Measurements from ENCODE around the gene CFAP157.

CFAP157 gene

GRCh38 chr9:127693143-127693542, 13.6 kb upstream of the CFAP157 start:
- DNase-seq (ENCODE audit: low spot score): no peak

GRCh38 chr9:127693697-127694096, 13.1 kb upstream of the CFAP157 start:
- DNase-seq (ENCODE audit: low spot score): no peak

- DNase-seq (ENCODE audit: low spot score): no peak
Observed at GRCh38 chr9:127694890-127695720, 11.7 kb upstream of the CFAP157 start.

- DNase-seq (ENCODE audit: low spot score): no peak
Observed at GRCh38 chr9:127697575-127697974, 9.2 kb upstream of the CFAP157 start.

- DNase-seq (ENCODE audit: low spot score): no peak
Observed at GRCh38 chr9:127698386-127698785, 8.4 kb upstream of the CFAP157 start.

- peak; percentile 94 for DNase-seq (ENCODE audit: low spot score)
Observed at GRCh38 chr9:127698985-127699670, 7.7 kb upstream of the CFAP157 start.

- no peak for DNase-seq (ENCODE audit: low spot score)
Observed at GRCh38 chr9:127700140-127700539, 6.6 kb upstream of the CFAP157 start.

GRCh38 chr9:127700594-127701255, 6.1 kb upstream of the CFAP157 start:
- DNase-seq (ENCODE audit: low spot score): no peak

GRCh38 chr9:127703289-127703946, 3.4 kb upstream of the CFAP157 start:
- no peak for DNase-seq (ENCODE audit: low spot score)

GRCh38 chr9:127705577-127706379, 1.0 kb upstream of the CFAP157 start:
- no peak for DNase-seq (ENCODE audit: low spot score)

- no peak for DNase-seq (ENCODE audit: low spot score)
Observed at GRCh38 chr9:127707766-127708165, 978 bp downstream of the CFAP157 start.

GRCh38 chr9:127708952-127709587, 2.3 kb downstream of the CFAP157 start:
- DNase-seq (ENCODE audit: low spot score): no peak

GRCh38 chr9:127710204-127710783, 3.5 kb downstream of the CFAP157 start:
- no peak for DNase-seq (ENCODE audit: low spot score)

GRCh38 chr9:127711226-127711701, 4.5 kb downstream of the CFAP157 start:
- no peak for DNase-seq (ENCODE audit: low spot score)

GRCh38 chr9:127711831-127712274, 5.1 kb downstream of the CFAP157 start:
- no peak for DNase-seq (ENCODE audit: low spot score)

GRCh38 chr9:127712371-127712770, 5.6 kb downstream of the CFAP157 start:
- no peak for DNase-seq (ENCODE audit: low spot score)

GRCh38 chr9:127712867-127713266, 6.1 kb downstream of the CFAP157 start:
- no peak for DNase-seq (ENCODE audit: low spot score)

- no peak for DNase-seq (ENCODE audit: low spot score)
Observed at GRCh38 chr9:127714020-127714750, 7.4 kb downstream of the CFAP157 start.

- DNase-seq (ENCODE audit: low spot score): no peak
Observed at GRCh38 chr9:127714951-127715469, 8.2 kb downstream of the CFAP157 start.

All from kidney capillary endothelial cell (primary cell).